GM20000 (cell line): ENCODE measurements around the gene IGSF21.

Source experiments
- DNase-seq: peaks from one replicate; pipeline ENCODE4 v3.0.0; 2012; ENCODE audit warnings: low spot score
- CTCF ChIP-seq: IDR thresholded peaks from 2 replicates; pipeline ENCODE4 v1.5.1; 2012; ENCODE audit warnings: mild to moderate bottlenecking, control low read depth; ENCODE audit errors: extremely low read depth, missing control alignments

IGSF21 gene

GRCh38 chr1:18112611-18113010, 5.0 kb downstream of the IGSF21 start:
- TF ChIP-seq CTCF, result no peak
- no peak for DNase-seq

- no peak for DNase-seq
Observed at GRCh38 chr1:18114726-18115410, 7.3 kb downstream of the IGSF21 start.

GRCh38 chr1:18116777-18117176, 9.2 kb downstream of the IGSF21 start:
- TF ChIP-seq CTCF, result no peak
- no peak for DNase-seq

More at GRCh38 chr1:18114726-18115410, 7.3 kb downstream of the IGSF21 start:
- no peak for TF ChIP-seq CTCF

- no peak for DNase-seq
- TF ChIP-seq CTCF, result no peak
Observed at GRCh38 chr1:18118078-18118477, 10.5 kb downstream of the IGSF21 start.

GRCh38 chr1:18118491-18118890, 10.9 kb downstream of the IGSF21 start:
- TF ChIP-seq CTCF, result no peak
- no peak for DNase-seq

- no peak for DNase-seq
- TF ChIP-seq CTCF, result no peak
Observed at GRCh38 chr1:18119289-18119688, 11.7 kb downstream of the IGSF21 start.

GRCh38 chr1:18119771-18120377, 12.3 kb downstream of the IGSF21 start:
- no peak for DNase-seq
- TF ChIP-seq CTCF, result no peak
